DND-41 (cell line): Measurements from ENCODE around the gene GTF2B.

Experiments used
- ATAC-seq: fragments of 200-7000 bp; cut with Tn5 transposase; 3 replicates; pipeline ENCODE4 v1.9.1; 2021; ENCODE audit warnings: low read depth; ENCODE audit not compliant: insufficient read depth
- DNase-seq: peaks from one replicate; pipeline ENCODE4 v3.0.0-alpha.2; 2020
- H2AFZ ChIP-seq: 2 replicates; pipeline ENCODE4 v1.6.0; 2012; ENCODE audit warnings: low read depth, low read length
- H3K27ac ChIP-seq: 2 replicates; pipeline ENCODE4 v1.5.1; 2012; ENCODE audit warnings: low read length, inconsistent platforms
- H3K27me3 ChIP-seq: fragments of 200-600 bp; sonication (generic); 2 replicates; pipeline ENCODE4 v1.6.0; 2012; ENCODE audit warnings: low read length, mild to moderate bottlenecking, inconsistent platforms; ENCODE audit not compliant: insufficient read depth, poor library complexity
- H3K36me3 ChIP-seq: 2 replicates; pipeline ENCODE4 v1.5.1; 2012; ENCODE audit warnings: low read length, inconsistent platforms; ENCODE audit not compliant: insufficient read depth
- H3K4me1 ChIP-seq: 2 replicates; pipeline ENCODE4 v1.5.1; 2012; ENCODE audit warnings: mild to moderate bottlenecking, low read length; ENCODE audit not compliant: insufficient read depth
- H3K4me2 ChIP-seq: 2 replicates; pipeline ENCODE4 v1.6.0; 2012; ENCODE audit warnings: mild to moderate bottlenecking, moderate library complexity, low read length, inconsistent platforms; ENCODE audit not compliant: insufficient read depth
- H3K4me3 ChIP-seq, 2 experiments: fragments of 200-600 bp in 1 of 2; shearing (Covaris generic) in 1 of 2; 2 replicates each; pipeline ENCODE4 v1.5.1; 2012 to 2016; ENCODE audit warnings: inconsistent platforms in 2 of 2, low read length in 2 of 2, mild to moderate bottlenecking in 2 of 2, low read depth in 1 of 2, moderate library complexity in 1 of 2
- H3K79me2 ChIP-seq: 2 replicates; pipeline ENCODE4 v1.6.0; 2012; ENCODE audit warnings: low read length, inconsistent platforms; ENCODE audit not compliant: insufficient read depth
- H3K9ac ChIP-seq: 2 replicates; pipeline ENCODE4 v1.6.0; 2012; ENCODE audit warnings: low read depth, mild to moderate bottlenecking, inconsistent platforms, low read length, moderate library complexity
- H3K9me3 ChIP-seq: 2 replicates; pipeline ENCODE4 v1.5.1; 2012; ENCODE audit warnings: low read length, moderate library complexity, mild to moderate bottlenecking, inconsistent platforms; ENCODE audit not compliant: insufficient read depth, severe bottlenecking
- H4K20me1 ChIP-seq: 2 replicates; pipeline ENCODE4 v1.6.0; 2012; ENCODE audit warnings: low read length; ENCODE audit not compliant: insufficient read depth
- EZH2 ChIP-seq: IDR thresholded peaks from 3 replicates; pipeline ENCODE4 v1.6.1; 2012; ENCODE audit warnings: borderline replicate concordance, low read depth, mild to moderate bottlenecking, moderate library complexity, low read length, inconsistent platforms; ENCODE audit not compliant: severe bottlenecking
- TF ChIP-seq, protein P1 (sequence below): IDR thresholded peaks from 2 replicates; pipeline ENCODE4 v1.5.1; 2012; ENCODE audit warnings: borderline replicate concordance, low read length, moderate library complexity, mild to moderate bottlenecking; ENCODE audit not compliant: poor library complexity, severe bottlenecking; ENCODE audit errors: extremely low read depth

GTF2B gene

DNA sequence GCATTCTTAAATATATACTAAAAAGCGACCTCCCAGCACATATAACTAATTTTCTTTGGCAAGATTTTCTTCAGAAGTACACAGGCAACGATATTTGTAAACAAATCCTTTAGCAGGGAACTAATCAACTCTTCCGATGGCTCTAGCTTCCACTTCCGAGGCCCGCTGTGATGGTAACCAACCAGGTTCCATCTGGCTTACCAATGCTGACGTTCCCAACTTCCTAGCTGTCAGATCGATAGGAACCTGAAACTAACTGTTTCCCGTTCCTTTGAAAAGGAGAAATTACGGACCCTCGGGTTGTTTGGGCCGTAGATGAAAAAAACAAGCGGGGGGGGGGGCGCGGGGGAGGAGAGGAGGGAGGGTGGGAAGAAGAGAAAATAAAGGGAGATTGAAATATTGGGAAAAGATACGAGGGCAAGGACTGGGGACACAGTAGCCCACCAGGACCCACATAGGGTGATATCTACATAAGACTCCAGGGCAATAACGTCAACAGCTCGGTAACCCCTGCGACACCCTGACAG lies 513 bp downstream of the GTF2B start:
- peak overlapping the region; percentile 72 for H3K9ac ChIP-seq
- H3K9me3 ChIP-seq = no peaks in the 10 kb centered on the region
- peak; percentile 37 for DNase-seq
- peaks cover 19% of the 10 kb centered on the region for H3K36me3 ChIP-seq
- TF ChIP-seq EZH2 = no peak
- TF ChIP-seq, protein P1, sequence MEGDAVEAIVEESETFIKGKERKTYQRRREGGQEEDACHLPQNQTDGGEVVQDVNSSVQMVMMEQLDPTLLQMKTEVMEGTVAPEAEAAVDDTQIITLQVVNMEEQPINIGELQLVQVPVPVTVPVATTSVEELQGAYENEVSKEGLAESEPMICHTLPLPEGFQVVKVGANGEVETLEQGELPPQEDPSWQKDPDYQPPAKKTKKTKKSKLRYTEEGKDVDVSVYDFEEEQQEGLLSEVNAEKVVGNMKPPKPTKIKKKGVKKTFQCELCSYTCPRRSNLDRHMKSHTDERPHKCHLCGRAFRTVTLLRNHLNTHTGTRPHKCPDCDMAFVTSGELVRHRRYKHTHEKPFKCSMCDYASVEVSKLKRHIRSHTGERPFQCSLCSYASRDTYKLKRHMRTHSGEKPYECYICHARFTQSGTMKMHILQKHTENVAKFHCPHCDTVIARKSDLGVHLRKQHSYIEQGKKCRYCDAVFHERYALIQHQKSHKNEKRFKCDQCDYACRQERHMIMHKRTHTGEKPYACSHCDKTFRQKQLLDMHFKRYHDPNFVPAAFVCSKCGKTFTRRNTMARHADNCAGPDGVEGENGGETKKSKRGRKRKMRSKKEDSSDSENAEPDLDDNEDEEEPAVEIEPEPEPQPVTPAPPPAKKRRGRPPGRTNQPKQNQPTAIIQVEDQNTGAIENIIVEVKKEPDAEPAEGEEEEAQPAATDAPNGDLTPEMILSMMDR = no peak
- no peaks in the 10 kb centered on the region for H3K27me3 ChIP-seq
- H3K4me2 ChIP-seq = peak overlapping the region; percentile 78
- peak overlapping the region; percentile 92 for H2AFZ ChIP-seq
- H3K4me1 ChIP-seq = peaks cover 37% of the 10 kb centered on the region
- H4K20me1 ChIP-seq = peaks cover 21% of the 10 kb centered on the region; the same call in 1 of the 2 replicates
- H3K27ac ChIP-seq = peak overlapping the region; percentile 85
- H3K79me2 ChIP-seq = peaks cover 54% of the 10 kb centered on the region
- H3K4me3 ChIP-seq = peak overlapping the region; percentile 43 to 72
- peak; percentile 40; the same call in 1 of the 3 replicates for ATAC-seq

DNA sequence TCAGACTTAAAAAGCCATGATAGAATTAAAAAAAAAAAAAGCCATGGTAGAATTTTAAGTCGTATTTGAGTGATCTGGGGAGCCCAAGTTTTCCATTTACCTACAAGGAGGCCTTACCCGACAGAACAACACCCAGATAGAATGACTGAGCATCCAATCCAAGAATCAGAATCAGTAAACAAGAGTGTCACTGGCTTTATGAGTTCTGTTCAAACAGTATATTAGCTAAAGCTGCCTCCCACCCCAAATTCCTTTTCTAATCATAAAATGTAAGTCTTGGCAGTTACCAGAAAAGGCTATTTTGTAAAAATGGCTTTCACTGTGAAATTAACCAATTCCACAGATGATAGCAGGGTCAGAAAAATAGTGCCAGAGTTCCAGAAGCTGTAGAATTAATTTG lies 1.2 kb downstream of the GTF2B start:
- DNase-seq (no peak), ATAC-seq (no peak)
- no peaks in the 10 kb centered on the region for H3K9me3 ChIP-seq
- TF ChIP-seq, protein P1 = no peak
- TF ChIP-seq EZH2 = no peak
- peak overlapping the region; percentile 43 to 72 for H3K4me3 ChIP-seq
- peak overlapping the region; percentile 78 for H3K4me2 ChIP-seq
- no peak overlapping the region for H2AFZ ChIP-seq
- no peaks in the 10 kb centered on the region for H3K27me3 ChIP-seq
- H3K9ac ChIP-seq = peak overlapping the region; percentile 72
- H3K79me2 ChIP-seq = peaks cover 56% of the 10 kb centered on the region
- H4K20me1 ChIP-seq = peaks cover 21% of the 10 kb centered on the region; the same call in 1 of the 2 replicates
- peaks cover 26% of the 10 kb centered on the region for H3K36me3 ChIP-seq
- H3K27ac ChIP-seq = peak overlapping the region; percentile 85
- H3K4me1 ChIP-seq = peaks cover 37% of the 10 kb centered on the region

DNA sequence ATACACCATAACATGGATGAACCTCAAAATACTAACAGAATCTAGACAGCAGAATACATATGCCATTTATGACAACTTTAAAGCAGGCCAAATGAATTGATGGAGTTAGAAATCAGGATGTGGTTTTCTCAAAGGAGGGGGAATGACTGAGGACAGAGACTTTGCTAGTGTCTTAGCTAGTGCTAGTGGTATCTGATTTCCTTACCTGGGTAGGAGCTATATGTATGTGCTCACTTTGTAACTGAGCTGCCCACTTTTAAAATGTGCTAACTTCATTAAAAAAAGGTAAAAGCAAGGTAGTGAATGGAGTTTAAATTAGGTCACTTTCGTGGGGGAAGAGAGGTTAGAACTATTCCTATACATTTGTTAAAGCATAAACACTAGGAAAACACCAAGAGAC lies 2.6 kb downstream of the GTF2B start:
- peak overlapping the region; percentile 78 for H3K4me2 ChIP-seq
- peaks cover 37% of the 10 kb centered on the region for H3K4me1 ChIP-seq
- no peaks in the 10 kb centered on the region for H3K27me3 ChIP-seq
- H3K27ac ChIP-seq = peak overlapping the region; percentile 57
- no peak overlapping the region for H2AFZ ChIP-seq
- ATAC-seq (peak; percentile 70), DNase-seq (peak; percentile 11)
- H3K9me3 ChIP-seq = no peaks in the 10 kb centered on the region
- H3K36me3 ChIP-seq = peaks cover 40% of the 10 kb centered on the region
- peaks cover 21% of the 10 kb centered on the region; the same call in 1 of the 2 replicates for H4K20me1 ChIP-seq
- H3K79me2 ChIP-seq = peaks cover 67% of the 10 kb centered on the region
- H3K4me3 ChIP-seq = peak overlapping the region in 1 of 2 experiments; percentile 40; a peak in 2 of 4 replicates
- TF ChIP-seq EZH2 = no peak
- TF ChIP-seq, protein P1 = no peak
- peak overlapping the region; percentile 6; the same call in 1 of the 2 replicates for H3K9ac ChIP-seq

GRCh38 chr1:88885933-88886332 lies 5.4 kb downstream of the GTF2B start:
- H3K79me2 ChIP-seq = peaks cover 87% of the 10 kb centered on the region
- H3K4me2 ChIP-seq = no peak overlapping the region
- no peak overlapping the region for H2AFZ ChIP-seq
- H3K4me1 ChIP-seq = peaks cover 26% of the 10 kb centered on the region
- no peak overlapping the region for H3K9ac ChIP-seq
- H3K36me3 ChIP-seq = peaks cover 67% of the 10 kb centered on the region
- H3K27me3 ChIP-seq = no peaks in the 10 kb centered on the region
- no peak overlapping the region for H3K27ac ChIP-seq
- no peak overlapping the region for H3K4me3 ChIP-seq
- no peaks in the 10 kb centered on the region for H3K9me3 ChIP-seq
- no peak for ATAC-seq
- no peak for DNase-seq
- no peak for TF ChIP-seq EZH2
- TF ChIP-seq, protein P1 = no peak
- peaks cover 21% of the 10 kb centered on the region; the same call in 1 of the 2 replicates for H4K20me1 ChIP-seq
